ENCODE results near the gene ADGRV1.

Gene ADGRV1

GRCh38 chr5:91098541-91098940 lies 539.9 kb downstream of the ADGRV1 start:
- no peak for TF ChIP-seq CTCF (IDR thresholded peaks at IDR 0.05; ENCODE audit: insufficient read depth, missing control alignments)
- no peak for FAIRE-seq
- no peak for DNase-seq (ENCODE audit: insufficient read length, low spot score)

- DNase-seq (ENCODE audit: insufficient read length, low spot score) (no peak), FAIRE-seq (peak; percentile 93)
- TF ChIP-seq CTCF (IDR thresholded peaks at IDR 0.05; ENCODE audit: insufficient read depth, missing control alignments) = peak; percentile 81
These were observed 543.2 kb downstream of the ADGRV1 start for GRCh38 chr5:91101600-91102379.

GRCh38 chr5:91103353-91104061 lies 544.9 kb downstream of the ADGRV1 start:
- no peak for FAIRE-seq
- TF ChIP-seq CTCF (IDR thresholded peaks at IDR 0.05; ENCODE audit: insufficient read depth, missing control alignments) = no peak
- no peak for DNase-seq (ENCODE audit: insufficient read length, low spot score)

- TF ChIP-seq CTCF (IDR thresholded peaks at IDR 0.05; ENCODE audit: insufficient read depth, missing control alignments) = no peak
- FAIRE-seq (no peak), DNase-seq (ENCODE audit: insufficient read length, low spot score) (no peak)
These were observed 545.5 kb downstream of the ADGRV1 start for GRCh38 chr5:91104062-91104448.

GRCh38 chr5:91106842-91107511 lies 548.4 kb downstream of the ADGRV1 start:
- DNase-seq (ENCODE audit: insufficient read length, low spot score) = no peak
- no peak for FAIRE-seq
- no peak for TF ChIP-seq CTCF (IDR thresholded peaks at IDR 0.05; ENCODE audit: insufficient read depth, missing control alignments)

- no peak for FAIRE-seq
These were observed 551.0 kb downstream of the ADGRV1 start for GRCh38 chr5:91109634-91110033.

More at GRCh38 chr5:91109634-91110033, 551.0 kb downstream of the ADGRV1 start:
- no peak for DNase-seq (ENCODE audit: insufficient read length, low spot score)
- TF ChIP-seq CTCF (IDR thresholded peaks at IDR 0.05; ENCODE audit: insufficient read depth, missing control alignments) = no peak
